GM12864 (cell line): Measurements from ENCODE around the gene DONSON.
"Not testable (repeated sequence)": the region's sequence is repeated elsewhere in the genome, so short reads cannot be mapped to it uniquely, and the experiment has no call there.

ENCODE experiments used
- DNase-seq: peaks from one replicate; pipeline ENCODE4 v3.0.0-alpha.2; 2011; ENCODE audit warnings: low read depth
- H3K4me3 ChIP-seq: 2 replicates; pipeline ENCODE4 v1.5.1; 2011; ENCODE audit warnings: mild to moderate bottlenecking, low read depth, low read length, control low read depth
- TF ChIP-seq, protein P1 (sequence below): IDR thresholded peaks from 2 replicates; pipeline ENCODE4 v1.5.1; 2011; ENCODE audit warnings: low read depth, mild to moderate bottlenecking, moderate library complexity, low read length, control low read depth, inconsistent platforms; ENCODE audit errors: missing control alignments

The DONSON gene, protein sequence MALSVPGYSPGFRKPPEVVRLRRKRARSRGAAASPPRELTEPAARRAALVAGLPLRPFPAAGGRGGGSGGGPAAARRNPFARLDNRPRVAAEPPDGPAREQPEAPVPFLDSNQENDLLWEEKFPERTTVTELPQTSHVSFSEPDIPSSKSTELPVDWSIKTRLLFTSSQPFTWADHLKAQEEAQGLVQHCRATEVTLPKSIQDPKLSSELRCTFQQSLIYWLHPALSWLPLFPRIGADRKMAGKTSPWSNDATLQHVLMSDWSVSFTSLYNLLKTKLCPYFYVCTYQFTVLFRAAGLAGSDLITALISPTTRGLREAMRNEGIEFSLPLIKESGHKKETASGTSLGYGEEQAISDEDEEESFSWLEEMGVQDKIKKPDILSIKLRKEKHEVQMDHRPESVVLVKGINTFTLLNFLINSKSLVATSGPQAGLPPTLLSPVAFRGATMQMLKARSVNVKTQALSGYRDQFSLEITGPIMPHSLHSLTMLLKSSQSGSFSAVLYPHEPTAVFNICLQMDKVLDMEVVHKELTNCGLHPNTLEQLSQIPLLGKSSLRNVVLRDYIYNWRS

DNA sequence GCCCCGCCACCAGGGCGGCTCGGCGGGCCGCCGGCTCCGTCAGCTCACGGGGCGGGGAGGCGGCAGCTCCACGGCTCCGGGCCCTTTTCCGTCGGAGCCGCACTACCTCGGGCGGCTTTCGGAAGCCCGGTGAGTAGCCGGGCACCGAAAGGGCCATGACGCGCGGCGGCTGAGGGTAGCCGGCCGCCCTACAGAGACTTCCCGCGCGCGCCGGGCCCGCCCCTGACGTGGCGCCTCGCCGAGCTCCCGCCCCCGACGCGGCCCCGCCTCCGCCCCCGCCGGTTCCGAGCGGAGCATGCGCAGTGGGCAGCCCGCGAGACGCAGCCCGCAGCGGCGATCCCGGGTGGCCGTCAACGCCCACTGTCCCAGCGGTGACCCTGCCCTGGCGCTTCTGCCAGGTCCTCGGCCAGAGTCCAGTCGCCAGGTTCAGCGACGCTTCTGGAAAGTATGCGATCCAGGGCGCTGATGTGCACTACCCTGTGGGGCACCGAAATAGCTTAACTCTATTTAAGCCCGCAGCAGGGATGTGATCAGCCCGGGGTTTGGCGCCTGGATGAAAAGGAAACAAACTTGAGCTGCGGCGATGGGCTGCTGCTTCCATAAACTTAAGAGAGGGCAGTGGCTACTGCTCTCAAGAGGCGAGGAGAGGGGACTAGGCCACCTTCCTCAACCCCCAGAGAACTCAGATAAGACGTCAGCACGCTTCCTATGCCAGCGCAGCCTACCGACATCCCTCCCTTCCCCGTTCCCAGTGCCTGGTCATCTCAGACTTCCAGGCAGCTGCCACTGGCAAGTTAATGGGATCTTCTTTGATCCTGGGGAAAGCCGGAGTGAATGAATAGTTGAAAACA, at the start of gene DONSON:
Gene DONSON, minus strand, starts transcription at position 200 of the 851 bp plus-strand sequence. Its CDS starts 43 bp downstream, at position 157.
- DNase-seq, result peak; percentile 18
- peak within 1 kb of the TSS; percentile 86 for H3K4me3 ChIP-seq
- TF ChIP-seq, protein P1, sequence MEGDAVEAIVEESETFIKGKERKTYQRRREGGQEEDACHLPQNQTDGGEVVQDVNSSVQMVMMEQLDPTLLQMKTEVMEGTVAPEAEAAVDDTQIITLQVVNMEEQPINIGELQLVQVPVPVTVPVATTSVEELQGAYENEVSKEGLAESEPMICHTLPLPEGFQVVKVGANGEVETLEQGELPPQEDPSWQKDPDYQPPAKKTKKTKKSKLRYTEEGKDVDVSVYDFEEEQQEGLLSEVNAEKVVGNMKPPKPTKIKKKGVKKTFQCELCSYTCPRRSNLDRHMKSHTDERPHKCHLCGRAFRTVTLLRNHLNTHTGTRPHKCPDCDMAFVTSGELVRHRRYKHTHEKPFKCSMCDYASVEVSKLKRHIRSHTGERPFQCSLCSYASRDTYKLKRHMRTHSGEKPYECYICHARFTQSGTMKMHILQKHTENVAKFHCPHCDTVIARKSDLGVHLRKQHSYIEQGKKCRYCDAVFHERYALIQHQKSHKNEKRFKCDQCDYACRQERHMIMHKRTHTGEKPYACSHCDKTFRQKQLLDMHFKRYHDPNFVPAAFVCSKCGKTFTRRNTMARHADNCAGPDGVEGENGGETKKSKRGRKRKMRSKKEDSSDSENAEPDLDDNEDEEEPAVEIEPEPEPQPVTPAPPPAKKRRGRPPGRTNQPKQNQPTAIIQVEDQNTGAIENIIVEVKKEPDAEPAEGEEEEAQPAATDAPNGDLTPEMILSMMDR, result peak; percentile 15

DNA sequence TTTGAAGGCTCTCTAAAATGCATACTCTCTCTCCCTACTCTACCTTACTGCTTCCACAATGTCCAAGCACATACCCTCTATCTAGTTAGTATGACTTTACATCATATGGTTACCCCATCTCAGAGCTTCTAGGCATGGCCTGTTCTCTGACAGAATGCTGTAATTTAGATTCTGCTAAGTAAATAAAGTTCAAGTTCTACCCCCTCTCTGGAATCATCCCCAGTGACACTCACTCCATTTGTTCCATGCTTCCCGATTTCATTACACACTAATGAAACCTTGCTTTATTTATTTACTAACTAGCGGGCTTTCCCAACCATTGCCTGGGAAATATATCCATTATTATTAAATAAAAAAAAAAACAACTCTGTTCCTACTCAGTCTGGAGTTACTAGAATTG, 45.8 kb upstream of the DONSON start:
- TF ChIP-seq, protein P1, result no peak

DNA sequence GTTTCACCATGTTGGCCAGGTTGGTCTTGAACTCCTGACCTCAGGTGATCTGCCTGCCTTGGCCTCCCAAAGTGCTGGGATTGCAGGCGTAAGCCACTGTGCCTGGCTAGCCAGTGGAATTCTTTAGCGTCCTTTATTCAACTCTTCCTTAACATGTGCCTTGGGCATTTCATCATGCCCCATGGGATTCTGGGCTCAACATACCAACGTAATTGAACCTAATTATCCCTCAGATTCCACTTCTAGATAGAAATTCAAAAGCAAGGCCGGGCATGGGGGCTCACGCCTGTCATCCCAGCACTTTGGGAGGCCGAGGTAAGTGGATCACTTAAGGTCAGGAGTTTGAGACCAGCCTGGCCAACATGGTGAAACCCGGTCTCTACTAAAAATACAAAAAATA, 37.7 kb upstream of the DONSON start:
- not testable (repeated sequence) for DNase-seq, H3K4me3 ChIP-seq

More for the DNA sequence above, 45.8 kb upstream of the DONSON start:
- H3K4me3 ChIP-seq, result no peak overlapping the region
- DNase-seq, result no peak

DNA sequence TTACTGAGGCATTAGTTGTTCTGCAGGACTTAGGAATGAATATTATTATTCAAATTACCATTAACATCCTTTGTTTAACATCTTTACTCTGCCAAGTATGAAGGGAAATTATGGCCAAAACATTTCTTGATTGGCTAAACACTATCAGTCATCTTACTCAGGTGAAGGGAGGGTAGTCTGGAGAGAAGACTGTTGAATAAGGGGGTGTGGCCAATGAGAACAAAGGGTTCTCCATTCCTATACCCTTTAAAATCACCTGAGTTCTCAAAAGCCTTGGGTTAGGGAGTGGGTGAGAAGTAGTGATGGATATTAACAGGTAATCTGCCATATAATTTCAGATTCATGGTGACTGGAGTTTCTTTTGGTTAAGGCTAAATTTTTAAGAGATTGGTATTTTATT, 33.8 kb upstream of the DONSON start:
- no peak overlapping the region for H3K4me3 ChIP-seq
- TF ChIP-seq, protein P1, result no peak
- no peak for DNase-seq

DNA sequence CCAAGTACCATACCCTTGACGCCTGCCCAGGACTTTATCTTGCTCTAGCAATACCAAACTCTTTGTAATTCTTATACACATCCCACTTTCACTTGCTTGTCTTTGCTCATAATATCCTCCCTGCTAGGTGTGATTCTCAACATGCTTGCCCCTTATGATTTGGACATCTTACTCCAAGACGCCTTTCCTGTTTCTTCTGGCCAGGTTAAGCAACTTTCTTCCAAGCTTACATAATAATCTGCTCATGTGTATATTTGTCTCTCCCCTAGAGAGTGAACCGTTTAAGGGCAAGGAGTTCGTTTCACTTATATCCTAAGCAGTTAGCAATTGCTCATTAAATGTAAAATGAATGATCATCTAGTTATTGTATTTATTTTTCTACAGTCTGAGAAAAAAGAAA, 31.2 kb upstream of the DONSON start:
- TF ChIP-seq, protein P1, result no peak
- no peak overlapping the region for H3K4me3 ChIP-seq
- no peak for DNase-seq

DNA sequence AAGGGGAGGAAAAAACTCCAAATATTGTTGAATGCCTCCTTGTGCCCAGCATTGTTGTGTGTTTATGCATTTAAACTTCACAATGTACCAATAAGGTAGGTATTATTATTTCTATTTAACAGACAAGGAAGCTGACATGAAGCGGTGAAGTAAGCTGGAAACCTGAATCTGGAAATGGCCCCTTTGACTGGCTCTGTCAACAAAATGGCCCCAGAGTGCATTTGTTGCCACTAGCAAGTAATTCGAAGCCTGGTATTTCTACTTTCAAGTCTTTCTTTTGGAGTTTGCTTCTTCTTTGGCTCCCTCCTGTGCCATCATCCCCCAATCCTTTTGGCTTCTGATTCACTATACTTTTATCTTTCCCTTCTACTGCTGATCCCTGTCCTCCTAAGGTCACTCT, 29.9 kb upstream of the DONSON start:
- TF ChIP-seq, protein P1, result no peak
- DNase-seq, result no peak

DNA sequence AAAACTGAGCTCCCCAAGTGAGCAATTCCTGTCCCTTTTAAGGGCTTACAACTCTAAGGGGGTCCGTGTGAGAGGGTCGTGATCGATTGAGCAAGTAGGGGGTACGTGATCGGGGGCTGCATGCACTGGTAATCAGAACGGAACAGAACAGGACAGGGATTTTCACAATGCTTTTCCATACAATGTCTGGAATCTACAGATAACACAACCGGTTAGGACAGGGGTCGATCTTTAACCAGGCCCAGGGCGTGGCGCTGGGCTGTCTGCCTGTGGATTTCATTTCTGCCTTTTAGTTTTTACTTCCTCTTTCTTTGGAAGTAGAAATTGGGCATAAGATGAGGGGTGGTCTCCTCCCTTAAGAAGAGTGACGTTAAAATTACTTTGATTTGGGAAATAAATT, 29.1 kb upstream of the DONSON start:
- DNase-seq, result not testable (repeated sequence)

More for the DNA sequence above, 29.9 kb upstream of the DONSON start:
- no peak overlapping the region for H3K4me3 ChIP-seq

More for the DNA sequence above, 29.1 kb upstream of the DONSON start:
- not testable (repeated sequence) for H3K4me3 ChIP-seq
